Measurements from ENCODE around the gene CRYGN.

The CRYGN gene

DNA sequence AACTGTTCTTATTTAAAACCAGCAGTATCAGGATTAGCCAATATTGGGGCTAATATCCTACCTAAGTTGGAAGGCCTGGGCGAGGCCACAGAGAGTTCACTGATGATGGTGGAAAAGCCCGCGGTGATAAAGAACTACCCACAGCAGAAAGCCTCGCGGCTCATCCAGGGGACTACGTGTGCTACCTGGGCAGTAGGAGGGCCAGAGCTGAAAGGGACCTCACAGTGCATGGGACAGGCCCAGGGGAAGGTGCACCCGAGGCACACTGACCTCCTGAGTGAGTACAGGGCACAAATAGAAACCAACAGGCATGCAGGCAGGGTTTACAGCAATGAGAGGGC is 31.5 kb downstream of the CRYGN start:
- Histone ChIP-seq H3K36me3 (ENCODE audit: control insufficient read depth, insufficient read depth, low read length) (no peaks in the 10 kb centered on the region), H3K27me3 (replicated peaks; ENCODE audit: control insufficient read depth, insufficient read depth, low read length) (peaks cover 4% of the 10 kb centered on the region), H3K4me3 (replicated peaks; ENCODE audit: low read depth, low read length) (no peak overlapping the region)
- no peak for DNase-seq (ENCODE audit: extremely low read depth, insufficient read length)
- TF ChIP-seq, protein P1, sequence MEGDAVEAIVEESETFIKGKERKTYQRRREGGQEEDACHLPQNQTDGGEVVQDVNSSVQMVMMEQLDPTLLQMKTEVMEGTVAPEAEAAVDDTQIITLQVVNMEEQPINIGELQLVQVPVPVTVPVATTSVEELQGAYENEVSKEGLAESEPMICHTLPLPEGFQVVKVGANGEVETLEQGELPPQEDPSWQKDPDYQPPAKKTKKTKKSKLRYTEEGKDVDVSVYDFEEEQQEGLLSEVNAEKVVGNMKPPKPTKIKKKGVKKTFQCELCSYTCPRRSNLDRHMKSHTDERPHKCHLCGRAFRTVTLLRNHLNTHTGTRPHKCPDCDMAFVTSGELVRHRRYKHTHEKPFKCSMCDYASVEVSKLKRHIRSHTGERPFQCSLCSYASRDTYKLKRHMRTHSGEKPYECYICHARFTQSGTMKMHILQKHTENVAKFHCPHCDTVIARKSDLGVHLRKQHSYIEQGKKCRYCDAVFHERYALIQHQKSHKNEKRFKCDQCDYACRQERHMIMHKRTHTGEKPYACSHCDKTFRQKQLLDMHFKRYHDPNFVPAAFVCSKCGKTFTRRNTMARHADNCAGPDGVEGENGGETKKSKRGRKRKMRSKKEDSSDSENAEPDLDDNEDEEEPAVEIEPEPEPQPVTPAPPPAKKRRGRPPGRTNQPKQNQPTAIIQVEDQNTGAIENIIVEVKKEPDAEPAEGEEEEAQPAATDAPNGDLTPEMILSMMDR (IDR thresholded peaks at IDR 0.05; ENCODE audit: insufficient read depth, low read length, poor library complexity, severe bottlenecking), result no peak

GRCh38 chr7:151406886-151407583 is 32.9 kb downstream of the CRYGN start:
- Histone ChIP-seq H3K36me3 (ENCODE audit: control insufficient read depth, insufficient read depth, low read length) (no peaks in the 10 kb centered on the region), H3K27me3 (replicated peaks; ENCODE audit: control insufficient read depth, insufficient read depth, low read length) (peaks cover 4% of the 10 kb centered on the region), H3K4me3 (replicated peaks; ENCODE audit: low read depth, low read length) (no peak overlapping the region)
- TF ChIP-seq, protein P1 (IDR thresholded peaks at IDR 0.05; ENCODE audit: insufficient read depth, low read length, poor library complexity, severe bottlenecking), result no peak
- no peak for DNase-seq (ENCODE audit: extremely low read depth, insufficient read length)

GRCh38 chr7:151406051-151406875 is 33.7 kb downstream of the CRYGN start:
- H3K27me3 ChIP-seq (replicated peaks; ENCODE audit: control insufficient read depth, insufficient read depth, low read length), result peaks cover 2% of the 10 kb centered on the region; the same call in 1 of the 2 replicates
- H3K4me3 ChIP-seq (replicated peaks; ENCODE audit: low read depth, low read length), result no peak overlapping the region
- H3K36me3 ChIP-seq (ENCODE audit: control insufficient read depth, insufficient read depth, low read length), result no peaks in the 10 kb centered on the region
- TF ChIP-seq, protein P1 (IDR thresholded peaks at IDR 0.05; ENCODE audit: insufficient read depth, low read length, poor library complexity, severe bottlenecking), result no peak
- no peak for DNase-seq (ENCODE audit: extremely low read depth, insufficient read length)

- DNase-seq (ENCODE audit: extremely low read depth, insufficient read length), result no peak
These were observed 34.4 kb downstream of the CRYGN start for GRCh38 chr7:151405588-151405987.

DNA sequence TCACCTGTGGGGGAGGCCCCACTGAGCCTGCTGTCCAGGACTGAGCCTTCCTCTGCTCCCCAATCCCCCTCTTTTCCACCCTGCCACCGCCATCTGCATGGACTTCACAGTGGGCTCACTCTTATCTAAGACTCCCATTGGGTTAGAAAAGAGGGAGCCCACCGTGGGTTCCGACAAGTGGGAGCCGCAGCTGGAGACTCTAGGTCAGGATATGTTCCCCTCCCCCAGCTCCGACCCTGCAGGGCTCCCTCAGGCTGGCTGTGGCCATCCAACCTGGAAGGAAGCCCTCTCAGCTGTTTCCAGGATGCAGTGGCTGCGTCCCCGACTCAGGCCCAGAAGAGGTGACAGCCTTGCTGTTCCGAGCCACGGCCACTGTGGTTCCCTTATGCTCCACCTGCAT is 34.9 kb downstream of the CRYGN start:
- TF ChIP-seq, protein P1 (IDR thresholded peaks at IDR 0.05; ENCODE audit: insufficient read depth, low read length, poor library complexity, severe bottlenecking), result no peak
- Histone ChIP-seq H3K4me3 (replicated peaks; ENCODE audit: low read depth, low read length) (no peak overlapping the region), H3K36me3 (ENCODE audit: control insufficient read depth, insufficient read depth, low read length) (no peaks in the 10 kb centered on the region), H3K27me3 (replicated peaks; ENCODE audit: control insufficient read depth, insufficient read depth, low read length) (no peaks in the 10 kb centered on the region; the same call in 1 of the 2 replicates)
- no peak for DNase-seq (ENCODE audit: extremely low read depth, insufficient read length)

More at GRCh38 chr7:151405588-151405987, 34.4 kb downstream of the CRYGN start:
- Histone ChIP-seq H3K4me3 (replicated peaks; ENCODE audit: low read depth, low read length) (no peak overlapping the region), H3K27me3 (replicated peaks; ENCODE audit: control insufficient read depth, insufficient read depth, low read length) (no peaks in the 10 kb centered on the region; the same call in 1 of the 2 replicates), H3K36me3 (ENCODE audit: control insufficient read depth, insufficient read depth, low read length) (no peaks in the 10 kb centered on the region)
- TF ChIP-seq, protein P1 (IDR thresholded peaks at IDR 0.05; ENCODE audit: insufficient read depth, low read length, poor library complexity, severe bottlenecking), result no peak

Data from GM06990 (cell line).